ENCODE data around the gene PRPF19. TPM values are rescaled to one million over a fixed set of nuclear protein-coding genes. Genes with fewer than 3 reads are reported as not detected.

Gene PRPF19
- total RNA-seq, 1 donor from 2014 or later = 120 TPM

DNA sequence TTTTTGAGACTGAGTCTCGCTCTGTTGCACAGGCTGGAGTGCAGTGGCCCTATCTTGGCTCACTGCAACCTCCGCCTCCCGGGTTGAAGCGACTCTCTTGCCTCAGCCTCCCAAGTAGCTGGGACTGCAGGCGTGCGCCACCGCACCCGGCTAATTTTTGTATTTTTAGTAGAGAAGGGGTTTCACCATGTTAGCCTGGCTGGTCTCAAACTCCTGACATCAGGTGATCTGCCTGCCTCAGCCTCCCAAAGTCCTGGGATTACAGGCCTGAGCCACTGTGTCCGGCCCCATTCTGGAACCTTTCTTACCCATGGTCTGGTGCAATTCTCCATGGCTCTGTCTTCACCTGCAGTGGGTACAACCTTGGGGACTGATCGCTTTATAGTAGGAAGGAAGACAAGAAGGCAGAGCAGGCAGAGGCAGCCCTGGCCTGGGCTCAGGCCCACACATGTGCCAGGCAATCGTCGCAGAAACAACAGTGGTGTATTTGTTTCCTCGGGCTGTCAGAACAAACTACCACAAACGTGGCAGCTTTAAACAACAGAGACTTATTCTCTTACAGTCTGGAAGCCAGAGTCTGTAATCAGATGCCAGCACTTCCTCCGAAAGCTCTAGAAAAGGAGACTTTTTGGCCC is 46.7 kb downstream of the PRPF19 start:
- Mint-ChIP-seq H3K27ac (no peak overlapping the region), H3K4me3 (no peak overlapping the region), H3K27me3 (peaks cover 3% of the 10 kb centered on the region), H3K4me1 (ENCODE audit: unreplicated experiment) (peaks cover 34% of the 10 kb centered on the region), H3K9me3 (no peaks in the 10 kb centered on the region), H3K36me3 (no peaks in the 10 kb centered on the region)
- TF ChIP-seq, protein P1, sequence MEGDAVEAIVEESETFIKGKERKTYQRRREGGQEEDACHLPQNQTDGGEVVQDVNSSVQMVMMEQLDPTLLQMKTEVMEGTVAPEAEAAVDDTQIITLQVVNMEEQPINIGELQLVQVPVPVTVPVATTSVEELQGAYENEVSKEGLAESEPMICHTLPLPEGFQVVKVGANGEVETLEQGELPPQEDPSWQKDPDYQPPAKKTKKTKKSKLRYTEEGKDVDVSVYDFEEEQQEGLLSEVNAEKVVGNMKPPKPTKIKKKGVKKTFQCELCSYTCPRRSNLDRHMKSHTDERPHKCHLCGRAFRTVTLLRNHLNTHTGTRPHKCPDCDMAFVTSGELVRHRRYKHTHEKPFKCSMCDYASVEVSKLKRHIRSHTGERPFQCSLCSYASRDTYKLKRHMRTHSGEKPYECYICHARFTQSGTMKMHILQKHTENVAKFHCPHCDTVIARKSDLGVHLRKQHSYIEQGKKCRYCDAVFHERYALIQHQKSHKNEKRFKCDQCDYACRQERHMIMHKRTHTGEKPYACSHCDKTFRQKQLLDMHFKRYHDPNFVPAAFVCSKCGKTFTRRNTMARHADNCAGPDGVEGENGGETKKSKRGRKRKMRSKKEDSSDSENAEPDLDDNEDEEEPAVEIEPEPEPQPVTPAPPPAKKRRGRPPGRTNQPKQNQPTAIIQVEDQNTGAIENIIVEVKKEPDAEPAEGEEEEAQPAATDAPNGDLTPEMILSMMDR (conservative IDR thresholded peaks at IDR 0.05) = no peak
- DNase-seq (ENCODE audit: extremely low spot score, unreplicated experiment) = no peak

DNA sequence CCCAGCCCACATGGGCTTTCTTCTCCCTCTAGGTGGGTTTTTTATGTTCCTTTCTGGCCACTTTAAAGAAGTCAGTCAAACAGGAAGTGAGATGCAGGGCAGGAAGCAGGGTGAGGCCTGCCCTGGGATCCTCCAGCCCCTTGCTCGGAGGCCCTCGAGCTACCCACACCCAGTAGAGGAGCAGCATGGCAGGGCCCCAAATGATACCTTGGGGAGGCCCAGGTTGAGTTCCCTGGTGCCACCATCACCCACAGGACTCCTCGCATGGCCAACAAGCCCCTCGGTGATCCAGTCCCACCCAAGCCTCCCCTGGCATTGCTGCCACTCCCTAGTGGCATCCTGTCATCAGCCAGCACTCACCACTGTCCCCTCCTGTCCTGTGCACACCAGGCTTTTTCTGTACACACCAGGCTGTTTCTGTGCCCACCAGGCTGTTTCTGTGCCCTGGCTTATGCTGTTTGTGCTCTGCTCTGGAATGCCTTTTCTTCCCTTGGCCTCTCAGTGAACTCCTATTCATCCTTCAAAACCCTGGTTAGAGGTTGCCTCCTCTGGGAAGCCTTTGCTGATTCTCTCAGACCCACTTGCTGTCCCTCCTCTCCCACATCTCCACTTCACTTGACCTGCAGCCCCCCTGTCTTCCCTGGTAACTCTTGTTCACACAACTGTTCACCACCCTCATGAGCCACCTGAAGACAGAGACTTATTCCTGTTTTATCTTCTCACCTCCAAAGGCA is 47.5 kb downstream of the PRPF19 start:
- Mint-ChIP-seq H3K27ac (peak overlapping the region; percentile 55), H3K9me3 (no peaks in the 10 kb centered on the region), H3K36me3 (no peaks in the 10 kb centered on the region)

DNA sequence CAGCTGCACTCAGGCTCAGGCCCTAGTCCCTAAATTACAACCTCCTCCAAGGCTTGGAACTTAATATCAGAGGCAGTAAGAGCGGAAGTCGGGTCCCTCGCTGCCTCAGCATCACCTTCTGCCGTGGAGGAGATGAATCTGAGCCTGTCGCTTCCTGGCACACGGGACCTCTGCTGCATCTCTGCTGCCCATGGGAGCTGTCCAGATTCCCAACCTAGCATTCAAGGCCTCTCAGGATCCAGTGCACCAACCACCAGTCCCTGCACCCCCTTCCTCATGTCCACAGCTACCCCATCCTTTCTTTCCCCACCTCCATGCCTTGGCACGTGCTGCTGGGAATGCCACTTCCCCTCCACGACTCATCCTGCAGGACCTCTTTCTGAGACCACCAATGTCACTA is 48.1 kb downstream of the PRPF19 start:
- no peaks in the 10 kb centered on the region for H3K9me3 Mint-ChIP-seq
- H3K4me3 Mint-ChIP-seq = no peak overlapping the region
- TF ChIP-seq, protein P1 (conservative IDR thresholded peaks at IDR 0.05) = no peak
- H3K27ac Mint-ChIP-seq = no peak overlapping the region
- no peaks in the 10 kb centered on the region for H3K36me3 Mint-ChIP-seq
- no peak for DNase-seq (ENCODE audit: extremely low spot score, unreplicated experiment)
- peaks cover 25% of the 10 kb centered on the region for H3K4me1 Mint-ChIP-seq (ENCODE audit: unreplicated experiment)
- peaks cover 3% of the 10 kb centered on the region for H3K27me3 Mint-ChIP-seq

More for the DNA sequence above, 47.5 kb downstream of the PRPF19 start:
- Mint-ChIP-seq H3K27me3 (peaks cover 3% of the 10 kb centered on the region), H3K4me1 (ENCODE audit: unreplicated experiment) (peaks cover 27% of the 10 kb centered on the region), H3K4me3 (no peak overlapping the region)
- no peak for DNase-seq (ENCODE audit: extremely low spot score, unreplicated experiment)
- TF ChIP-seq, protein P1 (conservative IDR thresholded peaks at IDR 0.05) = no peak

DNA sequence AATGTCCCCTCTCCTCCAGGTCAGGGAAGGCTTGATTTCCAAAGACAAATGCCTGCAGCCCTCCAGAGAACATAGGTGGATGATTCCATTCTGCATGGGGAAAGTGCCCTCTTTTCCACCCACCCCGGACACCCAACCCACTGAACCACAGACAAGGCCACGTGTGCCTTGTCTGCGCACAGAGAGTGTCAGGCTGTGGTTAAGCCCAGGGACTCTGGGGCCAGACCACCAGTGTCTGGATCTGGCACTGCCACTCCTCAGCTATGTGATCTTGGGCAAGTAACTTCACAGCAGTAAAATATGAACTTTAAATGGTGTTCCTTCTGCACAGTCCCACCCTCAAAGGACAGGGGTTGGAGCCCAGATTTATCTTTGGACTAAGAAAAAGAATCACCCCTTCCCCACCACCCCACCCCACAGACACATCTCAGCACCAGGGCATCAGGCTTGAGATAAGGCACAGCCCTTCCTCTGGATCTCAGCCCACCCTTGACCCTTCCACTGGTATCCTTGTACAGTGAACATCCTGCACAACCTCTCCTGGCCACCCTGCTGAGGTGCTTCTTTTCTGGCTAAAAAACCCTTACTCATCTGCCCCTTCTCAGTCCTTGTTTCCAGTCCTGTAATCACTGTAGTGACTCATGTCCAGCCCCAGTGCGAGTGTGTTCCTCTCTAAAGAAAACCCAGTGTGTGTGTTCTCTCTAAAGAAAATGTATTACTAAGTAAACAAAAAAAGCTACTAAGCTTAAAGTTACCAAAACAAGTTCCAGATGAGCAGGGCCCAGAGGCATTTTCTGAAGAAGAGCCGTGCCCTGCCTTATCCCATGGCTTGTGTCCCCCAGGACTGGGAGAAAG is 48.8 kb downstream of the PRPF19 start:
- H3K36me3 Mint-ChIP-seq = no peaks in the 10 kb centered on the region
- peak overlapping the region; percentile 16 for H3K27ac Mint-ChIP-seq
- H3K4me1 Mint-ChIP-seq (ENCODE audit: unreplicated experiment) = peaks cover 25% of the 10 kb centered on the region
- H3K4me3 Mint-ChIP-seq = no peak overlapping the region
- no peaks in the 10 kb centered on the region for H3K9me3 Mint-ChIP-seq
- TF ChIP-seq, protein P1 (conservative IDR thresholded peaks at IDR 0.05) = no peak
- peaks cover 3% of the 10 kb centered on the region for H3K27me3 Mint-ChIP-seq
- no peak for DNase-seq (ENCODE audit: extremely low spot score, unreplicated experiment)

DNA sequence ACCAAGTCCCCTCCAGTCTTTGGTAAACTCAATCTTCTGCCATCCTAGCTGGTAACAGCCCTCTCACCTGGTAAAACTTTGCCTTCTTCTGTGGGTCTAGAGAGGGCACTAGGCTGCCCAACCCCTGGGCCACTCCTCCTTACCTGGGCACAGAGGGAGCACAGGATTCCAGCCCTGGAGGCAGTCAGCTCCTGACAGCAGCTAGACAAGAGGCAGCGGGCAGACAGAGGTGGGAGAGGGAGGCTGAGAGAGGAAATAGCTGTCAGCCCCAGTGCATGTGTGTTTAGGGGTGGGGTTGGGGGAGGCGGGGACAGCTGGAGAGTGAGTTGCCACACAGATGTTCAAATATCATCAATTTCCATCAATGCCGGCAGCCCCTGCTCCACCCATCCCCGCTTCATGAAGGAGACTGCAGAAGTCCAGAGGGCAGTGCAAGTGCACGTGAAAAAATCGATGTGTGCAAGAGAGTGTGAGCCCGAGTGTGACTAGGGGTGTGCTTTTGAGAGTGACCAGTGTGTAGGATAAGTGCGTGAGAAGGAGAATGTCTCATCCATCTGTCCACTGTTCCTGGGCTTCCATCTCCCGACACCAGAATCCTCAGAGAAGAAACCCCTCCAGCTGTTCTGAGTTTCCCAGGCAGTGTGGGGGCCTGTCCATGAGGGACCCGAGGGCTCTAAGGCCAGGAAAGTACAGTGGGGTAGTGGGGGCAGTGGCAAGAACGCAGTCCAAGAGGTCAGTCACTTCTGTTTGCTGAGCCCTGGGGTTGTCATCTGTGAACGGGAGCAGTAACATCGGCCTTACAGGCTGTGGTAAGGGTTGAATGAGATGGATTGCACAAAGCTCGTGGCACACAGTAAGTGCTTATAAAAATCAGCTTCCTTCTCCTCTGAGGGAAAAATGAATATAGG is 50.4 kb downstream of the PRPF19 start, which contains the start of gene PTGDR2:
TSS of gene PTGDR2 (minus strand) at position 225 of the 908 bp plus-strand sequence. CDS start 2,228 bp downstream, outside the sequence.
- no peak for DNase-seq (ENCODE audit: extremely low spot score, unreplicated experiment)
- H3K4me3 Mint-ChIP-seq = peak within 1 kb of the TSS; percentile 77
- no peaks in the 10 kb centered on the region for H3K9me3 Mint-ChIP-seq
- peaks cover 7% of the 10 kb centered on the region for H3K36me3 Mint-ChIP-seq
- TF ChIP-seq, protein P1 (conservative IDR thresholded peaks at IDR 0.05) = no peak
- peaks cover 3% of the 10 kb centered on the region for H3K27me3 Mint-ChIP-seq
- peak within 1 kb of the TSS; percentile 70 for H3K27ac Mint-ChIP-seq
- H3K4me1 Mint-ChIP-seq (ENCODE audit: unreplicated experiment) = peaks cover 25% of the 10 kb centered on the region

All from type B pancreatic cell (in vitro differentiated cells).